RWPE1 (cell line): ENCODE results near the gene TBP.
A peak's percentile ranks its signal among the peaks of the same experiment; 100 is the strongest.

Source experiments
- CTCF ChIA-PET: fragments of 350-600 bp; sonication (Branson Sonifier 250); formaldehyde crosslinking; extraction: SDS; loops from one replicate; lab custom pipeline; 2021; lab: Yijun Ruan, JAX
- POLR2A ChIA-PET: fragments of 400-600 bp; formaldehyde crosslinking; extraction: SDS; loops from one replicate; lab custom pipeline; 2020; ENCODE audit warnings: antibody characterized with exemption; ENCODE audit not compliant: low non-redundant PET; lab: Yijun Ruan, JAX
- DNase-seq: peaks from one replicate; pipeline ENCODE4 v3.0.0; 2012; ENCODE audit warnings: low spot score
- H3K27ac ChIP-seq: fragments of 450-650 bp; 2 replicates; pipeline ENCODE4 v1.5.1; 2017
- TF ChIP-seq, protein P1 (sequence below): fragments of 450-650 bp; conservative IDR thresholded peaks from 2 replicates; pipeline ENCODE4 v1.5.1; 2017; ENCODE audit warnings: low read depth, mild to moderate bottlenecking

Gene TBP

DNA sequence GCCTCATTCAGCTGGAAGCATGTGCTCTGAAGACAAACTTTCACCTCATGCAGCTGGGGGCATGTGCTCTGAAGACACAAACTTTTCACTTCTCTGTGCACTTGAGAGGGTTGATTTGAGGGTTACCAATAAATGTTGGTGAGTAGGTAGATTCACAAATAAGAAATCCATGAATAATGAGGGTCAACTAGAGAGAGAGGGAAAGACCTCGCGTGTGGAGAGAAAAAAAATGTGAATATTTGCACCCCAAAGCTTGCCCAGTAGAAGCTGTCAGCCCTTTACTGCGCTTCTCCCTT is 44.5 kb upstream of the TBP start:
- DNase-seq, result no peak
- TF ChIP-seq, protein P1, sequence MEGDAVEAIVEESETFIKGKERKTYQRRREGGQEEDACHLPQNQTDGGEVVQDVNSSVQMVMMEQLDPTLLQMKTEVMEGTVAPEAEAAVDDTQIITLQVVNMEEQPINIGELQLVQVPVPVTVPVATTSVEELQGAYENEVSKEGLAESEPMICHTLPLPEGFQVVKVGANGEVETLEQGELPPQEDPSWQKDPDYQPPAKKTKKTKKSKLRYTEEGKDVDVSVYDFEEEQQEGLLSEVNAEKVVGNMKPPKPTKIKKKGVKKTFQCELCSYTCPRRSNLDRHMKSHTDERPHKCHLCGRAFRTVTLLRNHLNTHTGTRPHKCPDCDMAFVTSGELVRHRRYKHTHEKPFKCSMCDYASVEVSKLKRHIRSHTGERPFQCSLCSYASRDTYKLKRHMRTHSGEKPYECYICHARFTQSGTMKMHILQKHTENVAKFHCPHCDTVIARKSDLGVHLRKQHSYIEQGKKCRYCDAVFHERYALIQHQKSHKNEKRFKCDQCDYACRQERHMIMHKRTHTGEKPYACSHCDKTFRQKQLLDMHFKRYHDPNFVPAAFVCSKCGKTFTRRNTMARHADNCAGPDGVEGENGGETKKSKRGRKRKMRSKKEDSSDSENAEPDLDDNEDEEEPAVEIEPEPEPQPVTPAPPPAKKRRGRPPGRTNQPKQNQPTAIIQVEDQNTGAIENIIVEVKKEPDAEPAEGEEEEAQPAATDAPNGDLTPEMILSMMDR, result no peak
- H3K27ac ChIP-seq, result no peak overlapping the region
- CTCF ChIA-PET, result interaction anchor here (0.7 kb wide), 2 partner anchors 10 to 196 kb away, joined by 3 to 5 read pairs; no protein-coding TSS in a partner anchor
- POLR2A ChIA-PET, result no interaction called here

DNA sequence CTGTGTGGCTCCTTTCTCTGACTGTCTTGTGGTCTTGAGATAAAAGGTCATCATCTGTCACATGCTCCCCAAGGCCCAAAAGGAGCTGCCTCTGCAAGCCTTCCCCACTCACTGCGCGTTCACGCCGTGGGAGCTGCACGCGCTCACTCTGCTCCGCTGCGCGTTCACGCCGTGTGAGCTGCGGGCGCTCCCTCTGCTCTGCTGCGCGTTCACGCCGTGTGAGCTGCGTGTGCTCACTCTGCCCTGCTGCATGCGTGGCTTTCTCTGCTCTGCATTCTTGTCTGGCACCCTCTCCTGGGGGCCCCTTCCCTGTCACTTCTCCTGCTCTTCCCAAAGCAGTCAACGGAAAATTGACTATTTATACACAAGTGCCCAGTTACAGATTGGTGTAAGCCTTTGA is 43.5 kb upstream of the TBP start:
- TF ChIP-seq, protein P1, result no peak
- POLR2A ChIA-PET, result no interaction called here
- no peak overlapping the region for H3K27ac ChIP-seq
- CTCF ChIA-PET, result no interaction called here
- DNase-seq, result no peak

DNA sequence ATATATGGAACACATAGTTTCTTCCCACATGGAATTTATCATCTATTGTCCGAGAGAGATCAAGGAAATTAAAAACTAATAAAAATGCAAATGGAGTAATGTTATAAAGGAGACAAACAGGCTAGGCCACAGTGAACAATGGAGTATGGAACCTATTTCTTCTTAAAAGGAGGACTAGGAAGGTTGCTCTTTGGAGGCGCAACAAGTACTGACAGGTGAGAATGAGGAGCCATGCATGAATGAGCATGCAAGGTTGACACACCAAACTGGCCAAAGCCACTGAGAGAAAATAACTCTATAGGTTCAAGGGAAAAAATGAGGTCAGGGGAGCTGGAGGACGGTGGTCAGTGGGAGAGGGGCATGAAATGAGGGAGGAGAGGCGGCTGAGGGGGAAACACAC is 41.9 kb upstream of the TBP start:
- no peak for DNase-seq
- CTCF ChIA-PET, result no interaction called here

DNA sequence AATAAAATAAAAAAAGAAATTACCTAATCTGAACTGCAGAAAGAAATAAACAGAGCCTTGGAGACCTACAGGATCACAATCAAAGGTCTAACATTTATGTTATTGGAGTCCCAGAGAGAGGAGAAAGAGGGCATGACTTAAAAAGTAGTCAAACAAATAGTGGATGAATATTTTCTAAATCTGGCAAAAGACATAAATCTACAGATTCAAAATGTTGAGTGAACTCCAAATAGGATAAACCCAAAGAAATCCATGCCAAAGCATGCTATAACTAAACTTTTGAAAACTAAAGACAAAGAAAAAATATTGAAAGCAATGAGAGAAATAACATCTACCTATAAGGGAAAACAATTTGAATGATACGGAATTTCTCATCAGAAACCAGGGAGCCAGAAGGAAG is 39.3 kb upstream of the TBP start:
- CTCF ChIA-PET, result no interaction called here
- TF ChIP-seq, protein P1, result no peak
- H3K27ac ChIP-seq, result no peak overlapping the region
- no peak for DNase-seq
- POLR2A ChIA-PET, result no interaction called here

More for the DNA sequence above, 41.9 kb upstream of the TBP start:
- TF ChIP-seq, protein P1, result no peak
- H3K27ac ChIP-seq, result no peak overlapping the region
- POLR2A ChIA-PET, result no interaction called here

DNA sequence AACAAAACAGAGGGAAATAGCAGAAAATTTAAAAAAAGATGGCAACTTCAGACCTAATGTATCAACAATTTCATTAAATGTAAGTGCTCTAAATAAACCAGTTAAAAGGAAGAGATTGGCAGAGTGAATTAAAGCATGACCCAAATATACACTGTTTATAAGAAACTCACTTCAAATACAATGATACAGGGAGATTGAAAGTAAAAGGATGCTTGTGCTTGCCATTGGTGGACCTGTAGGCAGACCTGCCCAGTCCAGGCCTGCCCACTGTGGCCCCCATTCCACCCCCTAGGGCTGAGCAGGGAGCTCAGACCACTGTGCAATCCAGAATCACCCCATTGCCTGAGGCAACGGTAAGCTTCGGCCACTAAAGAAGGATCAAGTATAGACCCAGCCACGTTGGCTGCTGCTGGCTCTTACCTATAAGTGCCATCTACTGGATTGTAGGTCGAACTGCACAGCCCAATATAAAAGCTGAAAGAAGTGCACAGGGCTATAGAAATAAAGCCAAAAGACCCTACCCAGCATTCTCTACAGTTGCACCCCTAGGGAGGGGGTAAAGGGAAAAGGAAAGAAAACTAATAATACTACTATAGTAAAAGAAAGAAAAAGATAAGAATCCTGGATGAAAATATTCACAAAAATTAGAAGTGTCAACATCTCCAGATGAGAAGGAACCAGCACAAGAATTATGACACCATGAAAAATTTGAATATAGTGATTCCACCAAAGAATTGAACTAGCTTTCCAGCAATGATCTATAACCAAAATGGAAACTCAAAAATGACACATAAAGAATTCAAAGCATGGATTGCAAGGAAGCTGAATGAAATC is 37.2 kb upstream of the TBP start:
- CTCF ChIA-PET, result interaction anchor here (0.5 to 2.5 kb wide), 15 partner anchors 9 to 1560 kb away, joined by 3 to 17 read pairs (median 3); partner anchors contain the start of gene DLL1

DNA sequence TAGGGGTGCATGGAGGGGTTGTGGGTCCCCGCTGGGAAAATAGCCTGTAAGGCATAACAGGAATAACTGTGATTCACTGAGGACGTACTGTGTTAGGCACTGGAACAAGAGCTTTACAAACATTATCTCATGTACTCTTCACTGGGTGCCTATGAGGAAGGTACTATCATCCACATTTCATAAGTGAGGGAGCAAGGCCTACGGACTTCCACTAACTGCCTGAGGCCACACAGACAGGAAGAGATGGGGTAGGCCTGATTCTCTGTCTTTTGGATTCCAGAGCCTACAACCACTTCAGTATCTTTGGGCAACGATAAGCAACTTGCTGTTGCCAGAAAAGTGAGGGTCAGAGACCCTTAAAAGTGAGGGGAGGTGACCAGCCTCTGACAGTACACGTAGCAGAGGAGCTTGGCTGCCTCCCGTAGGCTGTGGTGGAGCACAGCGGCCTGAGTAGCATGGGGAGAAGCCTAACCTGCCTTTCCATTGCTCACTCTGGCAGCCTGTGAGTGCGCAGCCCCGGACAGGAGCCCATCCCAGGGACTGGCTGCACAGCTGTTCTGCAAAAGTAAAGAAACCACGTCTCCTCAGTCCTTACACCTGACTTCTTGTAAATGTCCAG is 31.5 kb upstream of the TBP start:
- no peak overlapping the region for H3K27ac ChIP-seq
- ChIA-PET CTCF (no interaction called here), POLR2A (no interaction called here)
- TF ChIP-seq, protein P1, result 0 out of 2 replicates have a peak, but pooled peaks have one; percentile 15
- no peak for DNase-seq

More for the DNA sequence above, 37.2 kb upstream of the TBP start:
- POLR2A ChIA-PET, result no interaction called here
- DNase-seq, result peak; percentile 26
- TF ChIP-seq, protein P1, result peak; percentile 85
- H3K27ac ChIP-seq, result no peak overlapping the region
